Endodermal cell (in vitro differentiated cells): ENCODE data around the gene TNNI3K. TPM values are rescaled to one million over a fixed set of nuclear protein-coding genes. Genes with fewer than 3 reads are reported as not detected.

ENCODE experiments used
- DNase-seq: peaks from one replicate; pipeline ENCODE4 v3.0.0-alpha.2; 2017
- H3K27ac ChIP-seq: 2 replicates; pipeline ENCODE4 v1.5.1; 2013; ENCODE audit warnings: mild to moderate bottlenecking, low read depth, low read length, moderate library complexity
- H3K27me3 ChIP-seq: 2 replicates; pipeline ENCODE4 v1.6.1; 2013; ENCODE audit warnings: mild to moderate bottlenecking, low read length, moderate library complexity; ENCODE audit not compliant: insufficient read depth, control insufficient read depth, poor library complexity, severe bottlenecking
- H3K36me3 ChIP-seq: 2 replicates; pipeline ENCODE4 v1.7.0; 2013; ENCODE audit warnings: mild to moderate bottlenecking, low read length, moderate library complexity; ENCODE audit not compliant: control insufficient read depth, insufficient read depth
- H3K4me1 ChIP-seq: one replicate; pipeline ENCODE4 v1.7.0; 2013; ENCODE audit warnings: low read length; ENCODE audit not compliant: control insufficient read depth, insufficient read depth
- H3K4me3 ChIP-seq: 2 replicates; pipeline ENCODE4 v1.5.1; 2013; ENCODE audit warnings: mild to moderate bottlenecking, low read length, moderate library complexity
- H3K9ac ChIP-seq: 2 replicates; pipeline ENCODE4 v1.6.1; 2013; ENCODE audit warnings: mild to moderate bottlenecking, low read length, moderate library complexity; ENCODE audit not compliant: poor library complexity, severe bottlenecking; ENCODE audit errors: extremely low read depth
- H3K9me3 ChIP-seq: 2 replicates; pipeline ENCODE4 v1.6.1; 2013; ENCODE audit warnings: mild to moderate bottlenecking, low read length, moderate library complexity; ENCODE audit not compliant: control insufficient read depth
- H3K27ac Mint-ChIP-seq: 2 replicates; pipeline ENCODE4 v1.8.0; 2020; ENCODE audit warnings: mixed read lengths
- H3K27me3 Mint-ChIP-seq: 2 replicates; pipeline ENCODE4 v1.8.0; 2021; ENCODE audit warnings: mild to moderate bottlenecking, mixed read lengths; ENCODE audit not compliant: insufficient read depth
- H3K36me3 Mint-ChIP-seq: 2 replicates; pipeline ENCODE4 v1.8.0; 2020; ENCODE audit warnings: low read depth, mixed read lengths
- H3K4me1 Mint-ChIP-seq: 2 replicates; pipeline ENCODE4 v1.8.0; 2020; ENCODE audit warnings: mixed read lengths
- H3K4me3 Mint-ChIP-seq: 2 replicates; pipeline ENCODE4 v1.8.0; 2020; ENCODE audit warnings: mild to moderate bottlenecking, moderate library complexity, mixed read lengths
- H3K9me3 Mint-ChIP-seq: 2 replicates; pipeline ENCODE4 v1.8.0; 2020; ENCODE audit warnings: mild to moderate bottlenecking, mixed read lengths
- WGBS, 2 experiments: methylation state at CpG; one replicate each; pipeline versions ENCODE4 v1.1.5 to v1.1.7; 2013; ENCODE audit warnings: missing lambda C conversion rate in 2 of 2, mixed read lengths in 1 of 2; ENCODE audit not compliant: insufficient coverage in 1 of 2, insufficient read length in 1 of 2; 5-methylcytosine and 5-hydroxymethylcytosine counted together
- total RNA-seq, 2 donors: library from RNA; stranded (reverse); fragmentation: NEBNext Ultra II Directional in 1 of 2; extraction: Animal tissue kit (Norgen Biotek cat#: 25700) in 1 of 2; gene quantifications; 2 replicates in 1 of 2; 3 replicates in 1 of 2; pipeline ENCODE4 v1.2.1, GENCODE V29; 2021
- TF ChIP-seq, protein P1 (sequence below): fragments of 200-600 bp; sonication (generic); conservative IDR thresholded peaks from 2 replicates; pipeline ENCODE4 v1.5.0; 2021; ENCODE audit warnings: antibody characterized with exemption, mild to moderate bottlenecking

TNNI3K gene
- total RNA-seq, 2 donors from 2014 or later = 1.1 TPM; not detected in 1

GRCh38 chr1:74502858-74503257, 267.7 kb downstream of the TNNI3K start:
- no peaks in the 10 kb centered on the region for H3K4me1 ChIP-seq
- no peak overlapping the region for H3K4me3 ChIP-seq
- 84 to 86% methylated on average over 1 to 2 of the region's 2 CpGs for WGBS, 2 experiments
- H3K9ac ChIP-seq = no peak overlapping the region
- no peaks in the 10 kb centered on the region for H3K27me3 ChIP-seq
- no peak overlapping the region for H3K27ac ChIP-seq
- H3K36me3 Mint-ChIP-seq = no peaks in the 10 kb centered on the region
- no peaks in the 10 kb centered on the region for H3K36me3 ChIP-seq
- no peak overlapping the region for H3K27ac Mint-ChIP-seq
- no peaks in the 10 kb centered on the region for H3K9me3 ChIP-seq
- DNase-seq = no peak
- TF ChIP-seq, protein P1, sequence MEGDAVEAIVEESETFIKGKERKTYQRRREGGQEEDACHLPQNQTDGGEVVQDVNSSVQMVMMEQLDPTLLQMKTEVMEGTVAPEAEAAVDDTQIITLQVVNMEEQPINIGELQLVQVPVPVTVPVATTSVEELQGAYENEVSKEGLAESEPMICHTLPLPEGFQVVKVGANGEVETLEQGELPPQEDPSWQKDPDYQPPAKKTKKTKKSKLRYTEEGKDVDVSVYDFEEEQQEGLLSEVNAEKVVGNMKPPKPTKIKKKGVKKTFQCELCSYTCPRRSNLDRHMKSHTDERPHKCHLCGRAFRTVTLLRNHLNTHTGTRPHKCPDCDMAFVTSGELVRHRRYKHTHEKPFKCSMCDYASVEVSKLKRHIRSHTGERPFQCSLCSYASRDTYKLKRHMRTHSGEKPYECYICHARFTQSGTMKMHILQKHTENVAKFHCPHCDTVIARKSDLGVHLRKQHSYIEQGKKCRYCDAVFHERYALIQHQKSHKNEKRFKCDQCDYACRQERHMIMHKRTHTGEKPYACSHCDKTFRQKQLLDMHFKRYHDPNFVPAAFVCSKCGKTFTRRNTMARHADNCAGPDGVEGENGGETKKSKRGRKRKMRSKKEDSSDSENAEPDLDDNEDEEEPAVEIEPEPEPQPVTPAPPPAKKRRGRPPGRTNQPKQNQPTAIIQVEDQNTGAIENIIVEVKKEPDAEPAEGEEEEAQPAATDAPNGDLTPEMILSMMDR = no peak
- H3K4me3 Mint-ChIP-seq = no peak overlapping the region
- no peaks in the 10 kb centered on the region for H3K9me3 Mint-ChIP-seq
- peaks cover 13% of the 10 kb centered on the region for H3K4me1 Mint-ChIP-seq
- peaks cover 9% of the 10 kb centered on the region for H3K27me3 Mint-ChIP-seq

- Histone ChIP-seq H3K9me3 (no peaks in the 10 kb centered on the region), H3K27me3 (no peaks in the 10 kb centered on the region), H3K4me3 (no peak overlapping the region), H3K27ac (peak overlapping the region; percentile 78), H3K4me1 (no peaks in the 10 kb centered on the region), H3K36me3 (no peaks in the 10 kb centered on the region), H3K9ac (no peak overlapping the region)
- Mint-ChIP-seq H3K4me3 (no peak overlapping the region), H3K27me3 (peaks cover 9% of the 10 kb centered on the region), H3K4me1 (peaks cover 18% of the 10 kb centered on the region), H3K9me3 (no peaks in the 10 kb centered on the region), H3K36me3 (no peaks in the 10 kb centered on the region), H3K27ac (no peak overlapping the region)
- WGBS, 2 experiments = 49 to 52% methylated on average over 13 to 15 of the region's 15 CpGs
- TF ChIP-seq, protein P1 = peak; percentile 91
- peak; percentile 92 for DNase-seq
Observed at GRCh38 chr1:74504125-74504932, 269.1 kb downstream of the TNNI3K start.

- Histone ChIP-seq H3K9me3 (no peaks in the 10 kb centered on the region), H3K27ac (peak overlapping the region; percentile 94), H3K36me3 (no peaks in the 10 kb centered on the region), H3K4me1 (no peaks in the 10 kb centered on the region), H3K9ac (no peak overlapping the region), H3K4me3 (no peak overlapping the region), H3K27me3 (no peaks in the 10 kb centered on the region)
- no peak overlapping the region for H3K4me3 Mint-ChIP-seq
- TF ChIP-seq, protein P1 = no peak
- no peaks in the 10 kb centered on the region for H3K36me3 Mint-ChIP-seq
- H3K27me3 Mint-ChIP-seq = peaks cover 9% of the 10 kb centered on the region
- 67 to 79% methylated on average over 6 to 11 of the region's 11 CpGs for WGBS, 2 experiments
- no peak overlapping the region for H3K27ac Mint-ChIP-seq
- H3K4me1 Mint-ChIP-seq = peaks cover 18% of the 10 kb centered on the region
- H3K9me3 Mint-ChIP-seq = no peaks in the 10 kb centered on the region
- no peak for DNase-seq
Observed at GRCh38 chr1:74504933-74505512, 269.8 kb downstream of the TNNI3K start.
